ENCODE results near the gene PRKN.

GRCh38 chr6:162497389-162497788 is 230.2 kb downstream of the PRKN start:
- TF ChIP-seq GATA3 (IDR thresholded peaks at IDR 0.05; ENCODE audit: low read depth, low read length), result no peak
- no peak for TF ChIP-seq GATA2 (IDR thresholded peaks at IDR 0.05; ENCODE audit: low read depth, low read length)
